NCI-H1436 (cell line): Measurements from ENCODE around the gene TNN.
A peak's percentile ranks its signal among the peaks of the same experiment; 100 is the strongest.

Experiments used
- DNase-seq: peaks from one replicate; lab custom pipeline; 2025; lab: John Stamatoyannopoulos, UW

TNN gene

GRCh38 chr1:175147569-175147968 is 79.9 kb downstream of the TNN start:
- no peak for DNase-seq

GRCh38 chr1:175148068-175148467 is 80.4 kb downstream of the TNN start:
- no peak for DNase-seq

- no peak for DNase-seq
Observed at GRCh38 chr1:175150596-175151319, 83.1 kb downstream of the TNN start.

GRCh38 chr1:175152006-175152652 is 84.5 kb downstream of the TNN start:
- DNase-seq = peak; percentile 46

- peak; percentile 53 for DNase-seq
Observed at GRCh38 chr1:175154629-175155472, 87.2 kb downstream of the TNN start.

- DNase-seq = no peak
Observed at GRCh38 chr1:175155473-175155856, 87.8 kb downstream of the TNN start.

GRCh38 chr1:175155936-175156335 is 88.3 kb downstream of the TNN start:
- DNase-seq = no peak

GRCh38 chr1:175157200-175157599 is 89.6 kb downstream of the TNN start:
- DNase-seq = no peak

GRCh38 chr1:175158170-175158591 is 90.5 kb downstream of the TNN start:
- DNase-seq = no peak

GRCh38 chr1:175162955-175163354 is 95.3 kb downstream of the TNN start:
- no peak for DNase-seq

- DNase-seq = no peak
Observed at GRCh38 chr1:175163702-175164101, 96.1 kb downstream of the TNN start.

- no peak for DNase-seq
Observed at GRCh38 chr1:175164751-175165150, 97.1 kb downstream of the TNN start.

- DNase-seq = no peak
Observed at GRCh38 chr1:175166746-175167145, 99.1 kb downstream of the TNN start.

GRCh38 chr1:175167861-175168260 is 100.2 kb downstream of the TNN start:
- DNase-seq = no peak

GRCh38 chr1:175168782-175169181 is 101.1 kb downstream of the TNN start:
- no peak for DNase-seq

- no peak for DNase-seq
Observed at GRCh38 chr1:175169286-175170018, 101.8 kb downstream of the TNN start.

GRCh38 chr1:175171036-175171913 is 103.6 kb downstream of the TNN start:
- no peak for DNase-seq

- DNase-seq = peak; percentile 15
Observed at GRCh38 chr1:175172503-175172902, 104.9 kb downstream of the TNN start.

GRCh38 chr1:175173531-175173930 is 105.9 kb downstream of the TNN start:
- no peak for DNase-seq

- no peak for DNase-seq
Observed at GRCh38 chr1:175174309-175175102, 106.9 kb downstream of the TNN start.
